CD8-positive, alpha-beta memory T cell (primary cell): ENCODE results near the gene BEST3. TPM values are rescaled to one million over a fixed set of nuclear protein-coding genes. Genes with fewer than 3 reads are reported as not detected.
"Not testable (repeated sequence)": the region's sequence is repeated elsewhere in the genome, so short reads cannot be mapped to it uniquely, and the experiment has no call there.

Experiments
- CTCF ChIA-PET: fragments of 350-600 bp; sonication (Branson Sonifier 250); formaldehyde crosslinking; loops from one replicate; lab custom pipeline; 2021; ENCODE audit warnings: antibody characterized with exemption; lab: Charles Lee
- POLR2A ChIA-PET: fragments of 350-600 bp; sonication (Branson Sonifier 250); formaldehyde crosslinking; loops from one replicate; lab custom pipeline; 2021; ENCODE audit warnings: antibody characterized with exemption; lab: Charles Lee
- DNase-seq, 5 donors: peaks; one replicate each; pipeline versions ENCODE4 v3.0.0 to v3.0.0-alpha.2; 2020 to 2022; ENCODE audit warnings: mixed read lengths in 1 of 5
- H3K27ac ChIP-seq: one replicate; pipeline ENCODE4 v1.7.0; 2013; ENCODE audit warnings: low read depth, mild to moderate bottlenecking, low read length, moderate library complexity
- H3K27me3 ChIP-seq: 2 replicates; pipeline ENCODE4 v1.7.0; 2013; ENCODE audit warnings: low read length, mild to moderate bottlenecking; ENCODE audit not compliant: insufficient read depth, poor library complexity, severe bottlenecking
- H3K36me3 ChIP-seq: 2 replicates; pipeline ENCODE4 v1.7.0; 2013; ENCODE audit warnings: mild to moderate bottlenecking, low read length, moderate library complexity; ENCODE audit not compliant: insufficient read depth
- H3K4me1 ChIP-seq: 2 replicates; pipeline ENCODE4 v1.7.0; 2013; ENCODE audit warnings: mild to moderate bottlenecking, low read length, moderate library complexity; ENCODE audit not compliant: insufficient read depth
- H3K4me3 ChIP-seq: 2 replicates; pipeline ENCODE4 v1.7.0; 2013; ENCODE audit warnings: mild to moderate bottlenecking, low read length
- H3K9me3 ChIP-seq: 2 replicates; pipeline ENCODE4 v1.7.0; 2013; ENCODE audit warnings: mild to moderate bottlenecking, low read length
- H3K27ac Mint-ChIP-seq, 8 donors: one replicate each; pipeline ENCODE4 v1.8.0; 2020 to 2021; ENCODE audit warnings: mixed read lengths in 8 of 8, mild to moderate bottlenecking in 6 of 8, inconsistent platforms in 3 of 8, moderate library complexity in 3 of 8
- H3K27me3 Mint-ChIP-seq, 2 donors: one replicate each; pipeline ENCODE4 v1.8.0; 2020 to 2021; ENCODE audit warnings: mixed read lengths in 2 of 2, mild to moderate bottlenecking in 1 of 2, moderate library complexity in 1 of 2
- H3K36me3 Mint-ChIP-seq, 3 donors: one replicate each; pipeline ENCODE4 v1.8.0; 2020 to 2021; ENCODE audit warnings: mixed read lengths in 3 of 3, inconsistent platforms in 1 of 3, mild to moderate bottlenecking in 1 of 3
- H3K4me1 Mint-ChIP-seq, 3 donors: one replicate each; pipeline ENCODE4 v1.8.0; 2020 to 2021; ENCODE audit warnings: mixed read lengths in 3 of 3, inconsistent platforms in 1 of 3, mild to moderate bottlenecking in 1 of 3
- H3K4me3 Mint-ChIP-seq, 7 donors: one replicate each; pipeline ENCODE4 v1.8.0; 2020 to 2021; ENCODE audit warnings: mixed read lengths in 7 of 7, mild to moderate bottlenecking in 6 of 7, moderate library complexity in 4 of 7, inconsistent platforms in 2 of 7
- H3K9me3 Mint-ChIP-seq, 5 donors: one replicate each; pipeline ENCODE4 v1.8.0; 2020 to 2022; ENCODE audit warnings: mixed read lengths in 5 of 5, mild to moderate bottlenecking in 3 of 5, moderate library complexity in 2 of 5, inconsistent platforms in 1 of 5
- polyA plus RNA-seq: library from polyadenylated mRNA; unstranded; fragments of 300-500 nt; fragmentation: Illumina TruSeq; gene quantifications from one replicate; pipeline ENCODE4 v1.2.3, GENCODE V29; 2021
- total RNA-seq, 2 experiments: library from RNA; stranded (reverse); gene quantifications; one replicate each; pipeline ENCODE4 v1.2.3, GENCODE V29; 2021

Gene BEST3
- total and polyA plus RNA-seq, 3 experiments from 2014 or later: not detected

- no peaks in the 10 kb centered on the region for H3K36me3 Mint-ChIP-seq
- H3K27me3 Mint-ChIP-seq: peaks cover 10 to 27% of the 10 kb centered on the region in 2 donors
- peaks cover 0 to 6% (median 0%) of the 10 kb centered on the region in 3 donors for H3K4me1 Mint-ChIP-seq
- ChIA-PET POLR2A (no interaction called here), CTCF (interaction anchor here (1.2 kb wide), 1 partner anchor 10 kb away, joined by 3 read pairs; no protein-coding TSS in a partner anchor)
- H3K27ac Mint-ChIP-seq: no peak overlapping the region
- no peak for DNase-seq
- no peaks in the 10 kb centered on the region for H3K36me3 ChIP-seq
- no peaks in the 10 kb centered on the region for H3K4me1 ChIP-seq
- no peaks in the 10 kb centered on the region for H3K27me3 ChIP-seq
- no peak overlapping the region for H3K4me3 ChIP-seq
- no peaks in the 10 kb centered on the region for H3K9me3 ChIP-seq
- H3K9me3 Mint-ChIP-seq: no peaks in the 10 kb centered on the region
- no peak overlapping the region for H3K4me3 Mint-ChIP-seq
- no peak overlapping the region for H3K27ac ChIP-seq
Observed at GRCh38 chr12:69684466-69684865, 14.6 kb downstream of the BEST3 start.

DNA sequence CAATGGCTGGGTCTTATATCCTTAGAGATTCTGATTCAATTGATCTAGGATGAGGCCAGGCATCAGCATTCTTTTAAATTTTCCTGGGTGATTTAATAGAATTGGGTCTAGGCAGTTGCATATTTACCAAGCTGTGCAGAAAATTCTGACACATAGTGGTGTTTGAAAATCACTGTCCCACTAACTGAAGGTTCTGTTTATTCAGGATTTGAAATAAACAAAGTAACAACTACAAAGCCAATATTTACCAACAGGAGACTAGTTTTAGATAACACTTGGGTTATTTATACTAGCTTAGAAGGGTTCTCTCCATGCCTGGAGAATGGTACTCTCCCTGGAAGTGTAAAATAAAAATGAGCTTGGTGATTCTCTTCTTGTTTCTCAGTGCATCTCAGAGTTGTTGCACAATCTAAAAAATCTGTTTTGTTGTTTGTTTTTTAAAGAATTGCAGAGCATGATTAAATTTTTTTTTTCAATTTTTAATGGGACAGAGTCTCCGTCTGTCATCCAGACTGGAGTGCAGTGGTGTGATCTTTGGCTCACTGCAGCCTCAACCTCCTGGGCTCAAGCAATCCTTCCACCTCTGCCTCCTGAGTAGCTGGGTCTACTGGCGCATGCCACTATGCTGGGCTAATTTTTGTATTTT is 16.9 kb downstream of the BEST3 start:
- POLR2A ChIA-PET: no interaction called here
- no peak overlapping the region for H3K27ac ChIP-seq
- DNase-seq: no peak
- H3K4me3 ChIP-seq: no peak overlapping the region
- no peaks in the 10 kb centered on the region for H3K9me3 ChIP-seq
- CTCF ChIA-PET: no interaction called here
- H3K9me3 Mint-ChIP-seq: no peaks in the 10 kb centered on the region
- H3K27ac Mint-ChIP-seq: no peak overlapping the region
- H3K4me1 ChIP-seq: no peaks in the 10 kb centered on the region
- H3K4me3 Mint-ChIP-seq: no peak overlapping the region
- peaks cover 10 to 30% of the 10 kb centered on the region in 2 donors for H3K27me3 Mint-ChIP-seq
- H3K36me3 Mint-ChIP-seq: no peaks in the 10 kb centered on the region
- H3K27me3 ChIP-seq: no peaks in the 10 kb centered on the region
- H3K4me1 Mint-ChIP-seq: no peaks in the 10 kb centered on the region
- no peaks in the 10 kb centered on the region for H3K36me3 ChIP-seq

GRCh38 chr12:69679119-69679518 is 20.0 kb downstream of the BEST3 start:
- Histone ChIP-seq H3K36me3 (no peaks in the 10 kb centered on the region), H3K27ac (no peak overlapping the region), H3K27me3 (no peaks in the 10 kb centered on the region), H3K4me1 (no peaks in the 10 kb centered on the region), H3K9me3 (no peaks in the 10 kb centered on the region), H3K4me3 (no peak overlapping the region)
- Mint-ChIP-seq H3K27ac (no peak overlapping the region), H3K4me3 (no peak overlapping the region), H3K4me1 (no peaks in the 10 kb centered on the region), H3K9me3 (no peaks in the 10 kb centered on the region), H3K27me3 (peaks cover 4 to 20% of the 10 kb centered on the region in 2 donors), H3K36me3 (no peaks in the 10 kb centered on the region)
- POLR2A ChIA-PET: no interaction called here
- CTCF ChIA-PET: no interaction called here
- no peak for DNase-seq

- no peak overlapping the region for H3K4me3 ChIP-seq
- Mint-ChIP-seq H3K27me3 (peaks cover 4 to 10% of the 10 kb centered on the region in 2 donors), H3K27ac (no peak overlapping the region), H3K36me3 (no peaks in the 10 kb centered on the region), H3K4me3 (no peak overlapping the region), H3K4me1 (no peaks in the 10 kb centered on the region), H3K9me3 (no peaks in the 10 kb centered on the region)
- no peaks in the 10 kb centered on the region for H3K36me3 ChIP-seq
- H3K9me3 ChIP-seq: no peaks in the 10 kb centered on the region
- H3K27me3 ChIP-seq: peaks cover 4% of the 10 kb centered on the region
- no peak overlapping the region for H3K27ac ChIP-seq
- ChIA-PET CTCF (no interaction called here), POLR2A (no interaction called here)
- H3K4me1 ChIP-seq: no peaks in the 10 kb centered on the region
- DNase-seq: no peak
Observed at GRCh38 chr12:69676257-69677012, 22.7 kb downstream of the BEST3 start.

DNA sequence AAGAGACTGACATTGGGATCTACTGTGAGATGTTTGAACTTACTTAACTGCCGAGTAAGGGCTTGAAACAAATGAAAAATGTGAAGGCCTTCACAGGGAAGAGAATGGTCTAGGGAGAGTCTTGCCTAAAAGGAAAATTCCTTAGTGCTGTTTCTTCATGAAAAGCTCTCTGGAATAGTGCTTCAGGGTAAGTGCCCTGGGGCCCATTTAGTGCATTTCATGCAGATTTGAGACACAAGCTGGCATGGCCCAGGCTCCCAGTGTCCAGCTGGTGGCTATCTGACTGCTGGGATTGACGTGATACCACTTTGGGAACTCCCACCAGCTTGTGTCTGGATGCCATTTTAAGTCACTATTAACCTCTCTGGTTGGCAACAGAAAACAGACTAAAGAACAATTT is 26.9 kb downstream of the BEST3 start:
- peaks cover 3 to 7% of the 10 kb centered on the region in 2 donors for H3K27me3 Mint-ChIP-seq
- no peaks in the 10 kb centered on the region for H3K9me3 Mint-ChIP-seq
- ChIA-PET POLR2A (no interaction called here), CTCF (no interaction called here)
- no peak overlapping the region for H3K27ac Mint-ChIP-seq
- Histone ChIP-seq H3K27me3 (peaks cover 4% of the 10 kb centered on the region), H3K9me3 (no peaks in the 10 kb centered on the region), H3K36me3 (no peaks in the 10 kb centered on the region), H3K4me3 (no peak overlapping the region), H3K27ac (no peak overlapping the region), H3K4me1 (no peaks in the 10 kb centered on the region)
- no peak overlapping the region for H3K4me3 Mint-ChIP-seq
- no peaks in the 10 kb centered on the region for H3K4me1 Mint-ChIP-seq
- DNase-seq: no peak
- no peaks in the 10 kb centered on the region for H3K36me3 Mint-ChIP-seq

DNA sequence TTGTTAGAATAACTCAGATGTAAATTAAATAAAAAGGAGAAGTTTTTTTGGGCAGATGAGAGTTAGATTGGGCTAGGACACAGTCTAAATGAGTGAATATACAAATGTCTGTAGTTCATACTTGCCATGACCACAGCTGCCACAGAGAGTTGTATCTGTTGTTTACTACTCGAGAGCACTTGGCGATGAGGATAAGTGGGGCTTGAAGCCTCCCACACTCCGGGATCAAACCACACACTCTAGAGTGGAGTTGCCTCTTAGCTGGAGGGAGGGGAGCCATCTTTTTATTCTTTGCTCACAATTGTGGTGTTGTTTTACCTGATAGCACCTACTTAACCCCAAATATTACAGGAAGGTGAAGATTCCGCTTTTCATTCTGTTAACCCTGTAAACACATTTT is 27.5 kb downstream of the BEST3 start:
- H3K9me3 Mint-ChIP-seq: no peaks in the 10 kb centered on the region
- no peak overlapping the region for H3K27ac ChIP-seq
- H3K4me1 Mint-ChIP-seq: no peaks in the 10 kb centered on the region
- CTCF ChIA-PET: no interaction called here
- POLR2A ChIA-PET: no interaction called here
- peaks cover 5 to 6% of the 10 kb centered on the region in 2 donors for H3K27me3 Mint-ChIP-seq
- no peaks in the 10 kb centered on the region for H3K36me3 ChIP-seq
- no peaks in the 10 kb centered on the region for H3K36me3 Mint-ChIP-seq
- no peak overlapping the region for H3K27ac Mint-ChIP-seq
- no peak overlapping the region for H3K4me3 Mint-ChIP-seq
- H3K9me3 ChIP-seq: no peaks in the 10 kb centered on the region
- H3K4me3 ChIP-seq: no peak overlapping the region
- no peak for DNase-seq
- peaks cover 4% of the 10 kb centered on the region for H3K27me3 ChIP-seq
- H3K4me1 ChIP-seq: no peaks in the 10 kb centered on the region

DNA sequence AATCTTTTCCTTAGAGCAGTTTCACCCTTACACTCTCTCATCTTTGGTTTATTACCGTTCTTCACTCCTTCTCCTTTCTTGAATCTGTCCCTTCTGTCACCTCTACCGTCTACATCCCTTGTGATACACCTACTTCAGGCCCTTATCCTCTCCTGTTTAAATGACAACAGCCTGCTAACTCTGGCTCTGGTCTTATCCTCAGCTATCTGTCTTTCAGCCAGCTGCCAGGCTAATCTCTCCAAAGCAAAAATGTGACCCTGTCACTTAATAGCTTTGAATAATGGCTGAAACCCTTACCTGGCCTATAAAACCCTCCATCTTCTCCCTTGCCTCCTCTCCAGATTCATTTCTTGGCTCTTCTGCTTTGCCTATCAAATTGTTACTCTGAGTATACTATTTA is 32.3 kb downstream of the BEST3 start:
- ChIA-PET CTCF (no interaction called here), POLR2A (no interaction called here)
- Mint-ChIP-seq H3K36me3 (no peaks in the 10 kb centered on the region), H3K9me3 (no peaks in the 10 kb centered on the region), H3K27ac (no peak overlapping the region), H3K27me3 (peaks cover 5 to 8% of the 10 kb centered on the region in 2 donors), H3K4me3 (no peak overlapping the region), H3K4me1 (no peaks in the 10 kb centered on the region)
- Histone ChIP-seq H3K4me3 (no peak overlapping the region), H3K27ac (no peak overlapping the region), H3K9me3 (no peaks in the 10 kb centered on the region), H3K4me1 (no peaks in the 10 kb centered on the region), H3K36me3 (no peaks in the 10 kb centered on the region), H3K27me3 (no peaks in the 10 kb centered on the region)
- DNase-seq: no peak

GRCh38 chr12:69664930-69665377 is 34.1 kb downstream of the BEST3 start:
- CTCF ChIA-PET, DNase-seq, H3K27ac Mint-ChIP-seq, POLR2A ChIA-PET, H3K4me3 ChIP-seq, H3K4me3 Mint-ChIP-seq, H3K4me1 Mint-ChIP-seq, H3K9me3 ChIP-seq, H3K4me1 ChIP-seq, H3K27me3 ChIP-seq, H3K36me3 Mint-ChIP-seq, H3K9me3 Mint-ChIP-seq, H3K36me3 ChIP-seq, H3K27ac ChIP-seq: not testable (repeated sequence)
- H3K27me3 Mint-ChIP-seq: peaks cover 6 to 12% of the 10 kb centered on the region in 2 donors
